H9 (cell line): ENCODE data around the gene VMAC. TPM values are rescaled to one million over a fixed set of nuclear protein-coding genes. Genes with fewer than 3 reads are reported as not detected.
A peak's percentile ranks its signal among the peaks of the same experiment; 100 is the strongest.

Experiments
- DNase-seq: peaks from one replicate; pipeline ENCODE4 v3.0.0-alpha.2; 2017
- H2AFZ ChIP-seq: one replicate; pipeline ENCODE4 v1.6.1; 2013; ENCODE audit warnings: mild to moderate bottlenecking, low read length, control low read depth, moderate library complexity
- H2AK5ac ChIP-seq: 2 replicates; pipeline ENCODE4 v1.6.1; 2013; ENCODE audit warnings: low read length, control low read depth, mixed read lengths; ENCODE audit not compliant: insufficient read length
- H2BK120ac ChIP-seq: one replicate; pipeline ENCODE4 v1.6.1; 2013; ENCODE audit warnings: low read depth, mild to moderate bottlenecking, low read length, control low read depth, inconsistent platforms; ENCODE audit not compliant: poor library complexity, severe bottlenecking
- H2BK12ac ChIP-seq: 2 replicates; pipeline ENCODE4 v1.6.1; 2013; ENCODE audit warnings: low read length, control low read depth, mixed read lengths, low read depth; ENCODE audit not compliant: insufficient read length
- H2BK15ac ChIP-seq: 2 replicates; pipeline ENCODE4 v1.6.1; 2013; ENCODE audit warnings: low read depth, low read length, control low read depth
- H2BK20ac ChIP-seq: one replicate; pipeline ENCODE4 v1.6.1; 2013; ENCODE audit warnings: low read depth, mild to moderate bottlenecking, low read length, control low read depth, inconsistent platforms; ENCODE audit not compliant: poor library complexity, severe bottlenecking
- H2BK5ac ChIP-seq: 2 replicates; pipeline ENCODE4 v1.6.1; 2013; ENCODE audit warnings: low read length, control low read depth, mixed read lengths; ENCODE audit not compliant: insufficient read length
- H3K14ac ChIP-seq: 2 replicates; pipeline ENCODE4 v1.6.1; 2013; ENCODE audit warnings: low read length, control low read depth; ENCODE audit not compliant: insufficient read depth
- H3K18ac ChIP-seq: 2 replicates; pipeline ENCODE4 v1.6.1; 2013; ENCODE audit warnings: low read depth, mild to moderate bottlenecking, mixed read lengths, low read length, control low read depth; ENCODE audit not compliant: insufficient read length
- H3K23ac ChIP-seq: 2 replicates; pipeline ENCODE4 v1.6.1; 2013; ENCODE audit warnings: low read length, control low read depth, mixed read lengths, low read depth; ENCODE audit not compliant: insufficient read length
- H3K23me2 ChIP-seq: 2 replicates; pipeline ENCODE4 v1.6.1; 2013; ENCODE audit warnings: low read depth, mild to moderate bottlenecking, mixed read lengths, low read length, control low read depth; ENCODE audit not compliant: insufficient read length, poor library complexity, severe bottlenecking
- H3K27ac ChIP-seq: 2 replicates; pipeline ENCODE4 v1.5.1; 2013; ENCODE audit warnings: low read length, control low read depth, mixed read lengths, low read depth; ENCODE audit not compliant: insufficient read length
- H3K27me3 ChIP-seq: 2 replicates; pipeline ENCODE4 v1.6.1; 2013; ENCODE audit warnings: low read length, control low read depth, inconsistent platforms; ENCODE audit not compliant: insufficient read depth
- H3K4ac ChIP-seq: 2 replicates; pipeline ENCODE4 v1.6.1; 2013; ENCODE audit warnings: low read depth, mild to moderate bottlenecking, control low read depth, inconsistent platforms, low read length, moderate library complexity
- H3K4me1 ChIP-seq: 2 replicates; pipeline ENCODE4 v1.6.1; 2013; ENCODE audit warnings: low read length, control low read depth, inconsistent platforms; ENCODE audit not compliant: insufficient read depth
- H3K4me2 ChIP-seq: 2 replicates; pipeline ENCODE4 v1.6.1; 2013; ENCODE audit warnings: low read length, control low read depth, mixed read lengths; ENCODE audit not compliant: insufficient read length, insufficient read depth
- H3K56ac ChIP-seq: 2 replicates; pipeline ENCODE4 v1.6.1; 2013; ENCODE audit warnings: low read depth, mild to moderate bottlenecking, mixed read lengths, low read length, control low read depth; ENCODE audit not compliant: insufficient read length
- H3K79me1 ChIP-seq: 2 replicates; pipeline ENCODE4 v1.6.1; 2013; ENCODE audit warnings: low read depth, mild to moderate bottlenecking, moderate library complexity, low read length, control low read depth, inconsistent platforms; ENCODE audit not compliant: insufficient read depth, poor library complexity, severe bottlenecking
- H3K79me2 ChIP-seq: 2 replicates; pipeline ENCODE4 v1.6.1; 2013; ENCODE audit warnings: low read length, control low read depth, inconsistent platforms; ENCODE audit not compliant: insufficient read depth
- H3K9ac ChIP-seq: 2 replicates; pipeline ENCODE4 v1.6.1; 2013; ENCODE audit warnings: low read length, control low read depth, mixed read lengths; ENCODE audit not compliant: insufficient read length; ENCODE audit errors: extremely low read depth
- H3K9me3 ChIP-seq: one replicate; pipeline ENCODE4 v1.6.1; 2013; ENCODE audit warnings: low read depth, low read length, inconsistent platforms; ENCODE audit not compliant: control insufficient read depth
- H3T11ph ChIP-seq: one replicate; pipeline ENCODE4 v1.6.1; 2013; ENCODE audit warnings: mild to moderate bottlenecking, low read length, control low read depth, inconsistent platforms
- H4K20me1 ChIP-seq: one replicate; pipeline ENCODE4 v1.6.1; 2013; ENCODE audit not compliant: control insufficient read depth, insufficient read length, insufficient read depth
- H4K5ac ChIP-seq: 2 replicates; pipeline ENCODE4 v1.6.1; 2013; ENCODE audit warnings: low read depth, mild to moderate bottlenecking, mixed read lengths, low read length, control low read depth; ENCODE audit not compliant: insufficient read length
- H4K8ac ChIP-seq: replicated peaks from 2 replicates; pipeline ENCODE4 v1.6.1; 2013; ENCODE audit warnings: low read length, control low read depth, mixed read lengths, low read depth; ENCODE audit not compliant: insufficient read length
- H4K91ac ChIP-seq: 2 replicates; pipeline ENCODE4 v1.6.1; 2013; ENCODE audit warnings: low read depth, mild to moderate bottlenecking, moderate library complexity, mixed read lengths, low read length, control low read depth; ENCODE audit not compliant: insufficient read length
- H3K27ac Mint-ChIP-seq, 3 experiments: 2 replicates in 2 of 3; 3 replicates in 1 of 3; pipeline ENCODE4 v1.8.0; 2020 to 2021; ENCODE audit warnings: mixed read lengths in 3 of 3, mild to moderate bottlenecking in 1 of 3, moderate library complexity in 1 of 3
- H3K27me3 Mint-ChIP-seq: 2 replicates; pipeline ENCODE4 v1.8.0; 2021; ENCODE audit warnings: low read depth, mild to moderate bottlenecking, moderate library complexity, mixed read lengths
- H3K36me3 Mint-ChIP-seq, 3 experiments: 2 replicates in 2 of 3; 3 replicates in 1 of 3; pipeline ENCODE4 v1.8.0; 2020 to 2021; ENCODE audit warnings: low read depth in 3 of 3, mixed read lengths in 3 of 3; ENCODE audit not compliant: insufficient read depth in 1 of 3
- H3K4me1 Mint-ChIP-seq, 2 experiments: 2 replicates each; pipeline ENCODE4 v1.8.0; 2020; ENCODE audit warnings: mixed read lengths in 2 of 2
- H3K4me3 Mint-ChIP-seq, 2 experiments: 2 replicates in 1 of 2; 3 replicates in 1 of 2; pipeline ENCODE4 v1.8.0; 2020 to 2021; ENCODE audit warnings: mild to moderate bottlenecking in 2 of 2, mixed read lengths in 2 of 2, moderate library complexity in 1 of 2
- H3K9me3 Mint-ChIP-seq, 2 experiments: 2 replicates in 1 of 2; 3 replicates in 1 of 2; pipeline ENCODE4 v1.8.0; 2020; ENCODE audit warnings: mild to moderate bottlenecking in 2 of 2, mixed read lengths in 2 of 2, moderate library complexity in 1 of 2
- WGBS: extraction: QIAGEN DNeasy Blood & Tissue Kit; methylation state at CpG from one replicate; pipeline ENCODE4 v1.1.7; 2013; ENCODE audit warnings: missing lambda C conversion rate, low lambda C conversion rate, mixed read lengths; ENCODE audit not compliant: insufficient read length; ENCODE audit errors: extremely low coverage; 5-methylcytosine and 5-hydroxymethylcytosine counted together
- total RNA-seq: library from RNA; stranded (reverse); gene quantifications from 2 replicates; pipeline ENCODE4 v1.2.1, GENCODE V29; 2021
- TF ChIP-seq, protein P1 (sequence below): fragments of 200-600 bp; sonication (generic); conservative IDR thresholded peaks from 3 replicates; pipeline ENCODE4 v1.8.0; 2021; ENCODE audit warnings: antibody characterized with exemption, mild to moderate bottlenecking

The VMAC gene
- total RNA-seq, 1 experiment from 2014 or later = 2.2 TPM

DNA sequence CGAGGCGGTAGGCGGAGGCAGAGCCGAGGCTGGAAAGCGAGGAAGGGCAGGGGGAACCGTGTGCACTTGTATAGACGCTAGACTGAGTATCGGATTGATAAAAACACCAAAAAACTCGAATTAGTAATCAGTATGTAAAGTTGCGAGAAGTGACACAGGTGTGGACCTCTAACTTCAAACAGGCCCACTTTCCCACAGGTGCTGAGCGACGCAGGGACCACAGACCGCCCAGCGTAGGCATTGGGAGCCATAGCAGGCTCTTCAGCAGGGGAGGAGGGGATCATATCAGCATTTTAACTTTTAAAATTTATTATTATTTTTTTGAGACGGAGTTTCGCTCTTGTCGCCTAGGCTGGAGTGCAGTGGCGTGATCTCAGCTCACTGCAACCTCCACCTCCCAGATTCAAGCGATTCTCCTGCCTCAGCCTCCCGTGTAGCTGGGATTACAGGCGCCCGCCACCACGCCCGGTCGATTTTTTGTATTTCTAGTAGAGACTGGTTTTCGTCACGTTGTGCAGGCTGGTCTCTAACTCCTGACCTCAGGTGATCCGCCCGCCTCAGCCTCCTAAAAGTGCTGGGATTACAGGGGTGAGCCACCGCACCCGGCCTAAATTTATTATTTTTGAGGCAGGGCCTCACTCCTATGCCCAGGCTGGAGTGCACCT lies 574 bp downstream of the VMAC start:
- no peak overlapping the region for H2AK5ac ChIP-seq
- peaks cover 7 to 15% (median 7%) of the 10 kb centered on the region in 3 experiments for H3K36me3 Mint-ChIP-seq
- H3K27ac ChIP-seq = no peak overlapping the region
- H3K79me2 ChIP-seq = peaks cover 16% of the 10 kb centered on the region; the same call in 1 of the 2 replicates
- no peak overlapping the region for H2AFZ ChIP-seq
- no peak overlapping the region for H4K91ac ChIP-seq
- H3K27me3 ChIP-seq = no peaks in the 10 kb centered on the region; the same call in 1 of the 2 replicates
- WGBS = no CpG with 5 or more reads among the region's 31 CpGs
- no peaks in the 10 kb centered on the region for H3K9me3 Mint-ChIP-seq
- H3K18ac ChIP-seq = no peak overlapping the region
- H2BK20ac ChIP-seq = no peak overlapping the region
- no peaks in the 10 kb centered on the region for H4K20me1 ChIP-seq
- H3K9ac ChIP-seq = peak overlapping the region; percentile 13
- no peak overlapping the region for H4K5ac ChIP-seq
- no peaks in the 10 kb centered on the region for H3K4me1 ChIP-seq
- peaks cover 3% of the 10 kb centered on the region for H3K79me1 ChIP-seq
- DNase-seq = no peak
- H3K23me2 ChIP-seq = peaks cover 3% of the 10 kb centered on the region
- H3K56ac ChIP-seq = no peak overlapping the region
- peak overlapping the region; percentile 34 for H3K4me2 ChIP-seq
- TF ChIP-seq, protein P1, sequence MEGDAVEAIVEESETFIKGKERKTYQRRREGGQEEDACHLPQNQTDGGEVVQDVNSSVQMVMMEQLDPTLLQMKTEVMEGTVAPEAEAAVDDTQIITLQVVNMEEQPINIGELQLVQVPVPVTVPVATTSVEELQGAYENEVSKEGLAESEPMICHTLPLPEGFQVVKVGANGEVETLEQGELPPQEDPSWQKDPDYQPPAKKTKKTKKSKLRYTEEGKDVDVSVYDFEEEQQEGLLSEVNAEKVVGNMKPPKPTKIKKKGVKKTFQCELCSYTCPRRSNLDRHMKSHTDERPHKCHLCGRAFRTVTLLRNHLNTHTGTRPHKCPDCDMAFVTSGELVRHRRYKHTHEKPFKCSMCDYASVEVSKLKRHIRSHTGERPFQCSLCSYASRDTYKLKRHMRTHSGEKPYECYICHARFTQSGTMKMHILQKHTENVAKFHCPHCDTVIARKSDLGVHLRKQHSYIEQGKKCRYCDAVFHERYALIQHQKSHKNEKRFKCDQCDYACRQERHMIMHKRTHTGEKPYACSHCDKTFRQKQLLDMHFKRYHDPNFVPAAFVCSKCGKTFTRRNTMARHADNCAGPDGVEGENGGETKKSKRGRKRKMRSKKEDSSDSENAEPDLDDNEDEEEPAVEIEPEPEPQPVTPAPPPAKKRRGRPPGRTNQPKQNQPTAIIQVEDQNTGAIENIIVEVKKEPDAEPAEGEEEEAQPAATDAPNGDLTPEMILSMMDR = no peak
- H2BK5ac ChIP-seq = no peak overlapping the region
- H3K4me1 Mint-ChIP-seq = peaks cover 2 to 5% of the 10 kb centered on the region in 2 experiments; a peak in 3 of 4 replicates
- no peak overlapping the region for H3K4ac ChIP-seq
- no peak overlapping the region for H4K8ac ChIP-seq
- H3K27ac Mint-ChIP-seq = peak overlapping the region in 1 of 3 experiments; percentile 70; a peak in 1 of 7 replicates
- H2BK12ac ChIP-seq = no peak overlapping the region
- H3T11ph ChIP-seq = no peak overlapping the region
- no peak overlapping the region for H2BK120ac ChIP-seq
- H3K4me3 Mint-ChIP-seq = peak overlapping the region; percentile 70 to 83
- H2BK15ac ChIP-seq = no peak overlapping the region
- H3K23ac ChIP-seq = no peak overlapping the region
- no peak overlapping the region for H3K14ac ChIP-seq
- no peaks in the 10 kb centered on the region for H3K27me3 Mint-ChIP-seq
- no peaks in the 10 kb centered on the region for H3K9me3 ChIP-seq
